T follicular helper cell (primary cell): Measurements from ENCODE around the gene EIF3F.

Source experiments
- DNase-seq: peaks from one replicate; pipeline ENCODE4 v3.0.0-alpha.2; 2020; ENCODE audit warnings: low read depth

EIF3F gene

DNA sequence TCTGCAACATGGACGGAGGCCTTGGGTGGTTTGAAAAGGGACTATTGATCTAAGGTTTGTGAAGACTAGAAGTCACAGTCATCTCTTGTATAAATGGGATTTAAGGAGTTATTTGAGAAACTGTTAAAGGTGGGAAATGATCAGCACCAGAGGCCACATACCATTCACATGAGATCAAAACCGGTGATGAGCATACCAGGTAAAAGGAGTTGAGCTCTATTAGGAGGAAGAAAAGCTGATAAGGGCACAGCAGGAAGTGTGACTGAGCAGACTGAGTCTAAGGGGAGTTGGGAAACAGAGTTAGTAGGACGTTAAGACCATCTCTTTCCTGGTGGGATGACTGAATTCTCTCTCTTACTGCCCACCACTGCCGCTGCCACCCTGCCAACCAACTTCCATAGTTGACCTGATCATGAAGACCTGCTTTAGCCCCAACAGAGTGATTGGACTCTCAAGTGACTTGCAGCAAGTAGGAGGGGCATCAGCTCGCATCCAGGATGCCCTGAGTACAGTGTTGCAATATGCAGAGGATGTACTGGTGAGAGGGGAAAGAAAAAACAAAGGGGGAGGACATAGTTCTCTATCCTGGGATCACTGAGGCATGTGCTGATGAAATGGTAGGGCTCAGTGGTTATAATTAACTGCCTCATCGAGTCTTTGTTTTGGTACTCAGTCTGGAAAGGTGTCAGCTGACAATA lies 7.6 kb downstream of the EIF3F start:
- DNase-seq = no peak

DNA sequence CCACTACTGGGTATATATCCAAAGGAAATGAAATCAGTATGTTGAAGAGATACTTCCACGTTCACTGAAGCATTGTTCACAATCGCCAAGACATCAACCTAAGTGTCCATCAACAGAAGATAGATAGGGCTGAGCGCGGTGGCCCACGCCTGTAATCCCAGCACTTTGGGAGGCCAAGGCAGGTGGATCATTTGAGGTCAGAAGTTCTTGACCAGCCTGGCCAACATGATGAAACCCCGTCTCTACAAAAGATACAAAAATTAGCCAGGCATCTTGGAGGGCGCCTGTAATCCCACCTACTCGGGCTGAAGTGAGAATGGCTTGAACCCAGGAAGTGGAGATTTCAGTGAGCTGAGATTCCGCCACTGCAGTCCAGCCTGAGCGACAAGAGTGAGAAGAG lies 12.7 kb downstream of the EIF3F start:
- no peak for DNase-seq

GRCh38 chr11:8000390-8000789 lies 13.3 kb downstream of the EIF3F start:
- no peak for DNase-seq

DNA sequence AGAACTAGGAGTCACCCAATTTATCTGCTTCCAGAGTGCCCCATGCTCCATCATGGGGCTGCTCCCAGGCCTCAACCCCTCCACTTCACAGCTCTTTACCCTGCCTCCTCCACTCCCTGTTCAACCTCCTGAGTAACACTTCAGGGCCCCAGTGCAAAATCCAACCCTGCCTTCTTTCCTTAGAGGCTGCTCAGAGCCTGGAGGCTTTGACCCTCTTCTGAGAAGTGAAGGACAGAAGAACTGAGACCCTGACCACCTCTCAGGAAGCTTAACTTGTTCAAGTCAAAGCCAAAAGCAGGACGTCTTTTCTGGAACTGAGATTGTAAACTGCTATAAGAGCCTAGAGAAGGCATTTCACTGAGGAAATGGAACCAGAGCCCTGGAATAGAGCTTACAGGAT lies 15.5 kb downstream of the EIF3F start:
- DNase-seq = no peak

- DNase-seq = no peak
These were observed 16.1 kb downstream of the EIF3F start for GRCh38 chr11:8003187-8003586.

DNA sequence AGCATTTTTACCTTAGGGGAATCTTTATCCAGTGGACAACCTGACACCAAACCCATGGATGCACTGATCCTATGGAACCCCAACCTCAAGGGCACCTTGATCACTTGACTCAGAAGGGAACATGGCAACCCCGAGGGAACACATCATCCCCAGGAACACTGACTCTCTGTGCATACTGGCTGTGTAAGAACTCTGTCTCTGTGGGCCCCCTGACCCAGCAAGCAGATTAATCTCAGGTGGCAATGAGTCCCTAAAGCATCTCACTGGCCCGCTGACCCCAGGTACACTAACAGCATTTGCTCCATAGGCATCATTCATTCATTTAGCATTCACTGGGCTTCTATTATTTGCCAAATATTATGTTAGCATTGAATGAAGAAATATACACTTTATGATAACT lies 16.9 kb downstream of the EIF3F start:
- DNase-seq = no peak

DNA sequence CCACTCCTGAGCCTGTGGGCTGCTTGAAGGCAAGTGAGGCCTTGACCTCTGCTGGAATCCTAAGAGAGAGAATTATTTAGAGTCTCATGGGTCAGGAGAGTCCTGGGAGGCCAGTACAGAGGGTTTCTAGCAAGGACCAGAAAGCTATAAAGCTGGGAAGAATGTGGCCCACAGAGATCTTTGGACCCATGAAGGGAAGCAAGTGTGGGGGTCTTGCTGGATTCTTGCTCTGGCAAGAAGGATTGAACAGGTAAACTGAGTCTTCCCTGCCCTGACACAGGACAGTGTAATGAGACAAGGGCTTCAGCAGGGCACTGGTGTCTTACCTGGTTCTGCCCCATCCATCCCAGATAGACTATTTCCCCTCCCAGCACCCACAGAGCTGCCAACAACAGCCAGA lies 18.4 kb downstream of the EIF3F start:
- no peak for DNase-seq

DNA sequence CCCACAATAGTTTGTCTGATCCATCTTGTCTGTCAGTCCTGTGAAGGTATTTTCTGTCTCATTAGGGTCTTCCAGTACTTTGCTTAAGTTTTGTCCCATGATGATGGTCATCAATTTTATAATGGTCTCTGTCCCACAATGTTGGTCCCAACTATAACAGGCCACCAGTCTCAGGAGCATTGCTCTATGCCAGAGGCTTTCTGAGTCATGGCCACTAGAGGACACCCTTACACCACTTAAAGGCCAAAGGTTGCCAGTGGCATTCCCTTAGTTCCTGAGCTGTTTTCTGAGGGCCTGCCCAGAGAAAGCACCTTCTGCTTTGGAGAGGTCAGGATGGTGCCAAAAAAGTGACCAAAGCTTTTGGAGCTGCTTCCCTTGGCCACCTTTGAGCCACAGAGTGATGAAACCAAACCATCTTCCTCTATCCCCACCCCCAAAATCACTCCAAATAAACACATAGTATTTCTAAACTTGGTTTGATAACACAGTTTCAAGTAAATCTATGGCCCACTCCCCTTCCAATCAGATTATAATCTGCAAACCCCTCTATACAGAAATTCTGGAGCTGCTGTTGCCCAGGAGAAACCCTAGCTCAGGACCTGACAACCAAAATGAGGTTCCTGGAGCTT lies 19.3 kb downstream of the EIF3F start:
- DNase-seq = peak; percentile 30

- no peak for DNase-seq
These were observed 21.1 kb downstream of the EIF3F start for GRCh38 chr11:8008212-8008611.

- no peak for DNase-seq
These were observed 22.7 kb downstream of the EIF3F start for GRCh38 chr11:8009856-8010255.

DNA sequence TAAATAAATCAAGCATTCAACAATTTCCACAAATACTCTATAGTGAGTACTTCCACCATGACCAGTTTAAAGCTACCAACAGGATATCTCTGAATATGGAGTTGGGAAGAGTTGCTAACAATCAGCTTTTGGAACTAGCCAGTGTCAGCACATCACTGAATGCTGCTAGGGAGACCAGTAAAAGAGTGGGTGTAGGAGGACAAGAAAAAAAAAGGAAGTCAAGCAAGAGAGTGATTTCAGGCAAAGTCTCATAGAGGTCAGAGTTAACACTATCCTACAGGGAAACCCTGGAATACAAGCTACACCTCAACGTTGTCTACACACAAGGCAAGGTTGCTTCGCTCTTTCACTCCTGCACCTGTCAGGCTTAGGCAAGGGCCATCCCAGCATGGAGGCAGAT lies 24.2 kb downstream of the EIF3F start:
- no peak for DNase-seq

DNA sequence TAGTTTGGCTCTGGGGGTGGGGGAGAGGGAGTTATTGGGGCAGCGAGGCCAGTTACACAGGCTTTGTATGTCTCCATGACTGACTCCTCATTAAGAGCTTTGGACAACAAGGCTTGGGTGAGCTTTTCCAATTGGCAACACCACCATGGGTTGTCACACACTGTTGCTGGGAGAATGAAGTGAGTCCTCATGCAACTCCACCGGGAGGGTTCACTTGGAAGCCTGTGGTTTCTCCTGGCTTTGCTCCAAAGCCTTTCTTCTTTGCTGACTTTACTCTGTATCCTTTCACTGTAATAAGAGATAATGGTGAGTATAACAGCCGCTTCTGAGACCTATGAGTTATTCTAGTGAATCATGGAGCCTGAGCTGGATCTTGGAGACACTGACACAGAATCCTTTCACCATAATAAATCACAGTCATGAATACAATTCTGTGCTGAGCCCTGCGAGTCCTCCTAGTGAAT lies 24.9 kb downstream of the EIF3F start:
- DNase-seq = no peak

DNA sequence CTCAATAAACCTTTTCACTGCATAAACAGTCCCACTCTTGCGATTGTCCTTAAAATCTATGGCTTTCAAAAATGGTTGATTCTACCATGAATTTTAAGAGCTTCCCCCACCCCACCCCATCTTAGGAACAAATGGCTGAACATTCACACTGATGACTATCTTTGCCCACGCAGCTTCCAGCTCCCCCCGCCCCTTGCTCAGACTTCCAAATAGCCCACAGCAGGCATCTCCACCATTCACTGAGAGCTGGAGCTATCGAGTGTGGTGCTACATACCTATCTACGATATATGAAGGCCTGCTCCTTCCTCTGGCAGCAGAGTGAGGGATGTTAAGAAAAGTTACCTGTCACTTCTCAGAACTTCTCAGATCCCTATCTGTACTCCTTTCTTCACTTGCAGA lies 26.7 kb downstream of the EIF3F start:
- DNase-seq = no peak

DNA sequence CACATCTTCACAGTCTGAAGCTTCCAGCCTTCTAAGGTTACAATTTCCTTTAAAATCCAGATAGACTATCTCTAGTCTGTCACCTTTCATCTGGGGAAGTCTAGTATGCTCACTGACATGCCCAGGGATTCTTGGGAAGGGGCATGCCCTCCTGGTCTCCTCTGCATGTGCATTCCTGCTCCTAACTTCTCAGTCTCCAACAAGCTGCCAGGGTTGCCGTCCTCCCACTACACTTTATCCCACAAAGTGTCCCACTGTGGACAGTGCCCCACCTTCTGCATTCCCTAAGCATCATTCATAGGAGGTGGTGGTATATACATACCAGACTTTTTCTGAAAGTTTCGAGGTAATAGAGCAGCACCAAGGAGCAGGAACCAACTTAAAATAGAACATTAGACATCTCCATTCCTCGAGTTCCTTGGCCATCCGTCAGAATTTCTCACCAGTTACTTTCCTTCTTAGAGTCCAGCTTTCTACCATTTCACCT lies 28.7 kb downstream of the EIF3F start:
- DNase-seq = no peak

- DNase-seq = no peak
These were observed 29.3 kb downstream of the EIF3F start for GRCh38 chr11:8016440-8016839.

GRCh38 chr11:8017071-8017470 lies 29.9 kb downstream of the EIF3F start:
- DNase-seq = no peak

DNA sequence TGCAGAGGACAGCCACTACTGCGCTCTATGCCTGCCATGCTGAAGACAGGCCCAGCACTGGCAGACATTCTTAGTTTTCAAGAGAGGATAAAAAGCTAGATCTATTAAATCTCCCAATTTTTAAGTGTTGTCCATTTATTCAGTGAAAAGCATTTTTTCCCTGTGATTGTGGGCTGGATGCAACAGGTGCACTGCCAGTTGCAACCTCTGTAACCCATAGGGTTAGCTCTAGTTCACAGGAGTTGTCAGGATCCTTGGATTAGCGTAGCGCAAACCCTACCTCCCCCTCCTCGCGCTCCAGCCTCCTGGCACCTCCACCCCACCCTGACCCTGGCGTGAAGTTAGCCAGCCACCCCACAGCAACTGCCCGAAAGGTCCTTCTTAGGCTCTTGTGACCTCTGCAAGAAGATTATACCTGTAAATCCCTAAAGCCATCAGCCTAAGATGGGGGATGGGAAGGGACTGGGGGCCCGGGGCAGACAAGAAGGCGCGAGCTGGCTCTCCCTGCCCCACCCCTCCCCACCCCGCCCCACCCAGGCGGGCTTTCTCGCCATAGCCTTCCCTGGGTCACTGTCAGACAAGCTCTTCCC lies 30.9 kb downstream of the EIF3F start:
- DNase-seq = no peak

GRCh38 chr11:8018484-8019313 lies 31.6 kb downstream of the EIF3F start:
- peak; percentile 74 for DNase-seq

DNA sequence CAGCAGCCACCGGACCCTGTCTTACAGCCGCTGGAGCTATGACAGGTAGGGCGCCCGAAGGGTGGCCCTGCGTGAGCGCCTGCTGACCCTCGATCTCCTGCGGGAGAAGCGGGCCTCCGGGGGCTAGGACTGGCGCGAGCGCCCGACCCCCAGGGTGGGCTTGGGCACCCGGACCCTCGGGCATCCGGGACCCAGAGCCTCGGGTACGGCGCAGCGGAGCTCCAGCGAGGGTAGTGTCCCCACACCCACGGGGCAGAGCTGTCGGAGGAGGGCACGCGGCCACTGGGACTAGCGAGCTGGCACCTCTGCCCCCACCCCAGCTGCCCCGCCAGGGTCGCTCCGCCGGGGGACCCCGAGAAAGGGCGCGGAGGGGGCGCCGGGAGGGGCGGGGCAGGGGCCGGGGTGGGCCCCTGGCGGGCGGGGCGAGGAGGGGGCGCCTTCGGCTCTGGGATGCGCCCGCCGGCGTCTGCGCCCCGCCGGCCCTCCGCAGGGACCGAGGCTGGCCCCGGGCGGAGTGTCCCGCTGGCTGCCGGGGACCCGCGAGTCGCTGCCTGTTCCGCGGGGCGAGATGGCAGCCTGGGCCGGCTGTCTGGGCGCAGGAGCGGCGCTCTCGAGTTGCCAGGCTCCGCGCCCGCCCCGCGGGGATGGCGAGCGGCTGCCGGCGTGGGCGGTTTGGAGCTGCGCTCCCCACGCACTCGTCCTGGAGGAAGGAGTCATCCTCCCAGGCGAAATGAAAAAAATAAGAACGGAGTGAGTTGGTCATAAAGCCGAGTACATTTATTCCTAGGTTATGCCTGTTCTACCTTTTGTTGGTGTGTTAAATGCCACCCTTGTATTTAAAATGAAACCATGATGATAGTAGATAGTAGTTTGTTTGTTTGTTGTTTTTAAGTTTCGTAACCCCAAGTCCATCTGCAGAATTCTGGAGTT lies 32.4 kb downstream of the EIF3F start:
- no peak for DNase-seq

GRCh38 chr11:8020244-8020597 lies 33.1 kb downstream of the EIF3F start:
- DNase-seq = no peak

- no peak for DNase-seq
These were observed 34.8 kb downstream of the EIF3F start for GRCh38 chr11:8021920-8022319.
